Chondrocyte (in vitro differentiated cells): ENCODE results near the gene CSRP1. TPM values are rescaled to one million over a fixed set of nuclear protein-coding genes. Genes with fewer than 3 reads are reported as not detected.

Experiments
- DNase-seq: peaks from one replicate; pipeline ENCODE4 v3.0.0; 2021; ENCODE audit warnings: mixed read lengths, low spot score
- H3K27ac Mint-ChIP-seq: one replicate; pipeline ENCODE4 v1.8.0; 2021; ENCODE audit warnings: mild to moderate bottlenecking, moderate library complexity, mixed read lengths; ENCODE audit not compliant: unreplicated experiment
- H3K27me3 Mint-ChIP-seq: 2 replicates; pipeline ENCODE4 v1.8.0; 2021; ENCODE audit warnings: low read depth, mixed read lengths
- H3K36me3 Mint-ChIP-seq: 2 replicates; pipeline ENCODE4 v1.8.0; 2021; ENCODE audit warnings: low read depth, mixed read lengths
- H3K4me1 Mint-ChIP-seq: 2 replicates; pipeline ENCODE4 v1.8.0; 2021; ENCODE audit warnings: low read depth, mild to moderate bottlenecking, mixed read lengths
- H3K4me3 Mint-ChIP-seq: one replicate; pipeline ENCODE4 v1.8.0; 2021; ENCODE audit warnings: mild to moderate bottlenecking, moderate library complexity, mixed read lengths; ENCODE audit not compliant: unreplicated experiment
- H3K9me3 Mint-ChIP-seq: 2 replicates; pipeline ENCODE4 v1.8.0; 2021; ENCODE audit warnings: low read depth, mixed read lengths
- total RNA-seq: library from RNA; stranded (reverse); gene quantifications from 3 replicates; pipeline ENCODE4 v1.2.1, GENCODE V29; 2021
- TF ChIP-seq, protein P1 (sequence below): fragments of 200-600 bp; sonication (generic); IDR thresholded peaks from 2 replicates; pipeline ENCODE4 v1.5.0; 2021; ENCODE audit warnings: antibody characterized with exemption, mild to moderate bottlenecking, moderate library complexity

Gene CSRP1
- total RNA-seq, 1 donor from 2014 or later = 5.9 TPM

DNA sequence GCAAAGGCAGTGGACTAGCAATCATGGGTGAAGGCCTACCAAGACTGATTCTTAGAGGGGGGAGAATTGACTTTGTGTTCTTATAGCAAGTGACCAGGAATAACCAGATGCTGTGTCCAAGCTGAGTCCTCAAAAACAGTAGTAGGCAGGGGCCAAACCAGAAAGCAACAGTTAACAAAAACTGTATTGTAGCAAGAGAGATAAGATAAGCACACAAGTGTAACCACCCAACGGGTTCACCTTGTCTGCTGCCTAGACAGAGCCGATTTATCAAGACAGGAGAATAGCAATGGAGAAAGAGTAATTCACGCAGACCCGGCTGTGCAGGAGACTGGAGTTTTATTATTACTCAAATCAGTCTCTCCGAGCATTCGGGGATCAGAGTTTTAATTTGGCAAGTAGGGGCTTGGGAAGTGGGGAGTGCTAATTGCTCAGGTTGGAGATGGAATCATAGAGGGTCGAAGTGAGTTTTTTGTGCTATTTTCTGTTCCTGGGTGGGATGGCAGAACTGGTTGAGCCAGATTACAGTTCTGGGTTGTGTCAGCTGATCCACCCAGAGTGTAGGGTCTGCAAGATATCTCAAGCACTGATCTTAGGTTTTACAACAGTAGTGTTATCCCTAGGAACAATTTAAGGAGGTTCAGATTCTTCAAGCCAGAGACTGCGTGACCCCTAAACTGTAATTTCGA lies 8.3 kb upstream of the CSRP1 start:
- no peak overlapping the region for H3K27ac Mint-ChIP-seq
- H3K36me3 Mint-ChIP-seq = no peaks in the 10 kb centered on the region
- H3K4me3 Mint-ChIP-seq = no peak overlapping the region
- TF ChIP-seq, protein P1, sequence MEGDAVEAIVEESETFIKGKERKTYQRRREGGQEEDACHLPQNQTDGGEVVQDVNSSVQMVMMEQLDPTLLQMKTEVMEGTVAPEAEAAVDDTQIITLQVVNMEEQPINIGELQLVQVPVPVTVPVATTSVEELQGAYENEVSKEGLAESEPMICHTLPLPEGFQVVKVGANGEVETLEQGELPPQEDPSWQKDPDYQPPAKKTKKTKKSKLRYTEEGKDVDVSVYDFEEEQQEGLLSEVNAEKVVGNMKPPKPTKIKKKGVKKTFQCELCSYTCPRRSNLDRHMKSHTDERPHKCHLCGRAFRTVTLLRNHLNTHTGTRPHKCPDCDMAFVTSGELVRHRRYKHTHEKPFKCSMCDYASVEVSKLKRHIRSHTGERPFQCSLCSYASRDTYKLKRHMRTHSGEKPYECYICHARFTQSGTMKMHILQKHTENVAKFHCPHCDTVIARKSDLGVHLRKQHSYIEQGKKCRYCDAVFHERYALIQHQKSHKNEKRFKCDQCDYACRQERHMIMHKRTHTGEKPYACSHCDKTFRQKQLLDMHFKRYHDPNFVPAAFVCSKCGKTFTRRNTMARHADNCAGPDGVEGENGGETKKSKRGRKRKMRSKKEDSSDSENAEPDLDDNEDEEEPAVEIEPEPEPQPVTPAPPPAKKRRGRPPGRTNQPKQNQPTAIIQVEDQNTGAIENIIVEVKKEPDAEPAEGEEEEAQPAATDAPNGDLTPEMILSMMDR = no peak
- H3K9me3 Mint-ChIP-seq = no peaks in the 10 kb centered on the region
- no peak for DNase-seq
- H3K27me3 Mint-ChIP-seq = no peaks in the 10 kb centered on the region
- H3K4me1 Mint-ChIP-seq = peaks cover 24% of the 10 kb centered on the region

DNA sequence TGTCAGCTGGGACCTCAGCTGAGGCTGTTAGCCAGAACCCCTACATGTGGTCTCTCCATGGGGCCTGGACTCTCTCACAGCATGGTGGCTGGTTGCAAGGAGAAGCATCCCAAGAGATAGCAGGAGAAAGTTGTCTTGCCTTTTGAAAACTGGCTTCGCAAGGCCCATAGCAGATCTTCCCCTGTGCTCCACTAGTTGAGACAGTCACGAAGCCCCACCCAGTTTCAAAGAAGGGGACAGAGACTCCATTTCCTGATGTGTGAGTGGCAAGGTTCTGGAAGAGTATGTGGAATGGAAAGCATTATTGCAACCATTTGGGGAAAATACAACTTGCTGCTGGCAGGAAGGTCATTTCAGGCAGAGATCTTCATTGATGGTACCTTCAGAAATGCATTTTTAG lies 7.5 kb upstream of the CSRP1 start:
- TF ChIP-seq, protein P1 = no peak
- Mint-ChIP-seq H3K9me3 (no peaks in the 10 kb centered on the region), H3K27ac (no peak overlapping the region), H3K4me1 (peaks cover 24% of the 10 kb centered on the region), H3K4me3 (no peak overlapping the region), H3K27me3 (no peaks in the 10 kb centered on the region), H3K36me3 (no peaks in the 10 kb centered on the region)
- no peak for DNase-seq

DNA sequence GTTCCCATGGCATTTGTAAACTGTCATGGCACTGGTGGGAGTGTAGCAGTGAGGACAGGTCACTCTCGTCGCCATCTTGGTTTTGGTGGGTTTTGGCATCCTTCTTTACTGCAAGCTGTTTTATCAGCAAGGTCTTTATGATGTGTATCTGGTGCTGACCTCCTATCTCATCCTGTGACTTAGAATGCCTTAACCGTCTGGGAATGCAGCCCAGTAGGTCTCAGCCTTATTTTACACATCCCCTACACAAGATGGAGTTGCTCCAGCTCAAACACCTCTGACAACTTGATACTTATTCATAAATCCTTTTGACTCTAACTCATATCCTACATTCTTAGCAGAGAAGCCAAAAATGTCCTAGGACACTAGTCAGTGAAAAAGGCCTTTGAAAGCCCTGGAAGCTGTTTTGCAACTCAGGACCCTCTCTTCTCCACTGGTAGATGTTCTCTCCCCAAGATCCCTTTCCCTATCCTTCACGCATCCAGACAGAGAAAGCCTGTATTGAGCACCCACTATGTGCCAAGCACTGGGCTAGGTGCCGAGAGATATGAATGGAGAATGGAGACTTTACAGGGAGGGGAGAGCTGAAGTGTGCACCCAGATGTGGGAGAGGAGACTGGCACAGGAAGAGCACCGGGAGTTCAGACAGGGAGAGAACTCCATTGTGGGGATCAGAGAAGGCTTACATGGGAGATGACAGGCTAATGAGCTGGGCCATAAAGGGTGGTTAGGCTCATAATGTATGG lies 6.7 kb upstream of the CSRP1 start:
- TF ChIP-seq, protein P1 = no peak
- DNase-seq = no peak
- H3K9me3 Mint-ChIP-seq = no peaks in the 10 kb centered on the region
- peaks cover 29% of the 10 kb centered on the region for H3K4me1 Mint-ChIP-seq
- no peaks in the 10 kb centered on the region for H3K36me3 Mint-ChIP-seq
- H3K27me3 Mint-ChIP-seq = no peaks in the 10 kb centered on the region
- H3K27ac Mint-ChIP-seq = peak overlapping the region; percentile 2
- H3K4me3 Mint-ChIP-seq = no peak overlapping the region

DNA sequence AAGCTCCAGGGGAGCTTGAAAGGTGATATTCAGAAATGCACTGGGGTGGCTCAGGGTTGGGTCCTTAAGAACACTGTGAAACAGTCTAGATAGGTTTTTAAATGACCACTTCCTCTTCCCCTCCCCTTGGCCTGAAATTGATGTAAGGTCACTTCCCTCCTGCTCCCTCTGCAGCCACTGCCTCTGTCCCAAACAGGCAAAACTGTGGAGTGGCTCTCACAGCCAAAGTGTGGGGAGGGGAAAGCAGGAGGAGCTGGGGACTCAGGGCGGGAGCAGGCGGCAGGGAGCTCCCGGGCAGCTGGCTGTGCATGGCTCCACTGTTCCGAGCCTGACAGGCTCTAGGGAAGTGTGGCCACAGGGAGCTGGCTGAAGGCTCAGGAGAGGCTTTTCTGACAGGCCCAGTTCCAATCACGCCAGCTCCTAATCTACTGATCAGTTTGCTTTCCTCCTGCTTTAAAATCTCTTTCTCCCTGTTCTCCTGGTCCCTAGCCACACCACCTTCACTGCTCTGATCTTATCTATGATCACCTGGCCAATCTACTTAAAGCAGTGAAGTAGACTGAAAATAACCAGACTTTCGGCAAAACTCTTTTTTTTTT lies 5.1 kb upstream of the CSRP1 start:
- Mint-ChIP-seq H3K4me1 (peaks cover 29% of the 10 kb centered on the region), H3K9me3 (no peaks in the 10 kb centered on the region), H3K27ac (peak overlapping the region; percentile 84), H3K27me3 (no peaks in the 10 kb centered on the region), H3K4me3 (peak overlapping the region; percentile 14), H3K36me3 (no peaks in the 10 kb centered on the region)
- no peak for DNase-seq
- TF ChIP-seq, protein P1 = no peak

DNA sequence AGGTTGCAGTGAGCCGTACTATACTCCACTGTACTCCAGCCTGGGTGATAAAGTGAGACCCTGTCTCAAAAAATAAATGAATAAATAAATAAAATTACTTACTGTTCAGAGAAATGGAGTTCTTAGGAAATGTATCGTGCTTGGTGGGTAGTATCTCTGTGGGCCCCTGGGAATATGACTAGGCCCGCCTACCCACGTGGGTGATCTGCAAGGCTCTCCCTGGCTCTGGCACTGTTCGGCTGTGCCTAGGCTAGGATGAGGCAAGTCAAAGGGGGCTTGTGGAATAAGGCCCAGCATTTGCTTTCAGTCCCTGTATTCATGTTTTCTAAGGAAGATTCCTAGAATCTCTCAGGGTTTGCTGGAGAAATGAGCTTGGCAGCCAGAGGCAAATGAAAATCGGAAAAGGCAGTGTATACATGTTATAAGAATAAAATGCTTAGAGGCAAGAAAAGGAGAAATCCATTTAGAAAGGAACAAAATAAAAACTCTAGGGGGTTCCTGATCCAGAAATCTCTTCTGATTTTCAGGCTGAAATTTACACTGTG lies 4.5 kb upstream of the CSRP1 start:
- no peaks in the 10 kb centered on the region for H3K36me3 Mint-ChIP-seq
- H3K4me3 Mint-ChIP-seq = no peak overlapping the region
- TF ChIP-seq, protein P1 = no peak
- H3K9me3 Mint-ChIP-seq = no peaks in the 10 kb centered on the region
- DNase-seq = no peak
- no peaks in the 10 kb centered on the region for H3K27me3 Mint-ChIP-seq
- H3K4me1 Mint-ChIP-seq = peaks cover 29% of the 10 kb centered on the region
- peak overlapping the region; percentile 84 for H3K27ac Mint-ChIP-seq
